G401.6 (cell line): Measurements from ENCODE around the gene USP10.

Source experiments
- FAIRE-seq: peaks from 2 replicates; lab custom pipeline; 2012; peaks lifted over from hg19 to GRCh38; lab: Jason Lieb, UNC

USP10 gene

DNA sequence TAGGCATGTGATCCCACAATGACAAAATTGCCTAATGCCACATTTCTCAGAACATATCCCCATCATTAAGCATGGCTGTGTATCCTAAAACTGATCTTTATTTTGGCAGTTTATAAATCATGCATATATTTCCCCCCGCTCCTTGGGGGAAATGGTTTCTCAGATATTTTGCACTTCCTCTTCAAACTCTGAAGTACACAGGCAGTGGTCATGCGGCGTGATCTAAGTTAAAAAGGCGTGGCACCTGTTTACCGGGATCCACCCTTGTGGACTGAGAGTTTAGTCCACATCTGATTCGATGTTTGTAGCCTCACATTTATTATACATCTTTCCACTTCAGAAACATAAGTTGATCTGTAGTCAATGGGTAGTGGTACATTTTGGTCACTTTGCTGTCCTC is 51.4 kb downstream of the USP10 start:
- FAIRE-seq: no peak

DNA sequence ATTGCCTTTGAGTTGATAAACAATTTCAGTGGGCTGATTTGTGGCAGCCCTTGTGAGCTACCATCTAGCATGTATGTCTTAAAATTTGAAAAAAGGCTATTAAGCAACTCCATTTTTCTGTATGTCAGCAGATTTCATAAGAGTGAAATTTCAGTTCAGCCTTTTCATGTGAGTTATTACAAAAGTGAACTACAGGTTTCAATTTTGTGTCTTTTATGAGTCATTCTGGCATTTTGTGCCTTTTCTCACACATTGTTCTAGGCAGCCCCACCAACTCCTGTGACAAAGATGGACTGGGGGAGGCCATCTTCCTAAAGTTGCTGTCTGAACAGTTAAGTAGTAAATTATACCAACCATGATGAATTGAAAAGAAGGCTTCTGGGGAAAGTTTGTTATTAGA is 52.1 kb downstream of the USP10 start:
- FAIRE-seq: no peak

DNA sequence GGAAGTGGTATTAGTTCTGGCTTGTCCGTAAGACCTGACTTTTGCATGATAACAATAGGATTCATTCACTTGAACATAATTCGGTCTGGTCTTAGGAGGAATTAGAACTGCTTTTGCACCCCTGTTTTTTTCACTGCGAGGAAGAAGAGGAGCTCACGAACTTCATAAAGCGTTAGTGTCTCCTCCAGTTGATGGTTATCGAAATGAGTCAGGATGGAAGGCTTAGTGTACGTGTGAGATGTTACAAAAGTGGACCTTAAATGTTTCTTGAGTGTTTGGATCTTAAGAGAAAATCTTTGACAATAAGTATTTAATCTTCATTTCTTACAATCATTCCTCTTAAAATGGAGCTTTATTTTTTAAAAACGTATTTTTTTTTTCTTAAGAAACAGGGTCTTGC is 52.8 kb downstream of the USP10 start:
- no peak for FAIRE-seq

DNA sequence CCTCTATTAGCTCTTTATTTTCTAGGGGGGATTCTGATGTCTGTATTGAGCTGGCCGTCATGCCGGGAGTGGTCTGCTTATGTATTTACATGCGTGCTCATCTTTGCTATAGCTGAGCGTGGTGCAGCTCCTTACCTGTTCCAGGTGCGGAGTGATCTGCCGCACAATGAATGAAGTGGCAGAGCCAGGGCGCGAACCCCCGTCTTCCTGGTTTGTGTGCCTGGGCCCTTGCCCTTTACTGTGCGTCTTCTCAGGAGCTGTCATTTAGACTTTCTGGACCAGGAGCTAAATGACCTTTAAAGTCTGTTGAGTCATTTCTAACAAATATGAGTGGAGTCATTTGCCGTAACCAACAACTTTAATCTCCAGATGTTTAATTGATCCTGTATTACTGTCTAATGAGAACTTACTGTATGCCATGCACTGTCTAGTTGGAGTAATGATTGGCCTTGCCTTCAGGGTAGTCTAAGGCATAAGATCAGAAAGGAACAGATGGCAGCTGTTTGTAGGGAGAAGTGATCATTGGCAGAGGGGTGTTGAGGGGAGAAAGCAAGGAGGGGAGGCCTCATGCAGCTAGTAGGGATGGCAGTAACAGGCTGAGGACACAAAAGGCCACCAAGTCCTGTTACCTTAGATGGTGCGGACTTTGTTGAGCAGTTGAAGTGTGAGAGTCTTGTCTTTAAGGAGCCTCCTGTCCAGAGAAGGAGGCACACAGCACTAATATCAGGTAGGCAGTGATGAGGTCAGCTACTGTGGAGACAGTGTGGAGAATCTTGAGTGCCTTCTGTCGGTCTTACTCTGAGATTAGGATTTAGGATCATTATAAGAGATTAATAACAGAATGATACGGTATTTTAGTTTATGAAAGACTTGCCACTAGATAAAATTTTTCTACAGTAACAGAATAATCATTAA is 53.9 kb downstream of the USP10 start:
- FAIRE-seq: no peak

DNA sequence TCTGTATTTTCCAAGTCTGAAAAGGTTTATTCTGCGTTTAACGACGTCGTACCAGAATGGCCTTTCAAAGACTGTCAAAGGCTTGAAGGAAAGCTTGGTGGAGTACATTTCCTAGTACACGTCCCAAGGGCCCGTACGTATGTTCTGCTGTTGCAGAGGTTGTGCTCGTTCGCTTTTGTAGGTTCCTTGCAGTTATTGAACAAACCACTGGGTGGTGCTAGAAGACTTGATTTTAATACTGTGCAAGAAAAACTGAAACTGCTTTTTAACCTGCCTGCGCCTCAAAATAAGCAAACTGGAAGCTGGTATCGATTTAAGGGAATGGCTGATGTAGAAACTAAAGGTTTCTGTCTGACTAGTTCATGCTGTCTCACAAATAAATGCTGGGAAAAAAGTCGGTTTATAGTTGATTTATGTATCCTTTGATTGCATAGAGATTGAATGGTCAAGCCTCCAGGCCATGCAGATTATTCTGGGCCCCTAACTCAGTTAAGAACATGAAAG is 54.6 kb downstream of the USP10 start:
- FAIRE-seq: peak; percentile 98

DNA sequence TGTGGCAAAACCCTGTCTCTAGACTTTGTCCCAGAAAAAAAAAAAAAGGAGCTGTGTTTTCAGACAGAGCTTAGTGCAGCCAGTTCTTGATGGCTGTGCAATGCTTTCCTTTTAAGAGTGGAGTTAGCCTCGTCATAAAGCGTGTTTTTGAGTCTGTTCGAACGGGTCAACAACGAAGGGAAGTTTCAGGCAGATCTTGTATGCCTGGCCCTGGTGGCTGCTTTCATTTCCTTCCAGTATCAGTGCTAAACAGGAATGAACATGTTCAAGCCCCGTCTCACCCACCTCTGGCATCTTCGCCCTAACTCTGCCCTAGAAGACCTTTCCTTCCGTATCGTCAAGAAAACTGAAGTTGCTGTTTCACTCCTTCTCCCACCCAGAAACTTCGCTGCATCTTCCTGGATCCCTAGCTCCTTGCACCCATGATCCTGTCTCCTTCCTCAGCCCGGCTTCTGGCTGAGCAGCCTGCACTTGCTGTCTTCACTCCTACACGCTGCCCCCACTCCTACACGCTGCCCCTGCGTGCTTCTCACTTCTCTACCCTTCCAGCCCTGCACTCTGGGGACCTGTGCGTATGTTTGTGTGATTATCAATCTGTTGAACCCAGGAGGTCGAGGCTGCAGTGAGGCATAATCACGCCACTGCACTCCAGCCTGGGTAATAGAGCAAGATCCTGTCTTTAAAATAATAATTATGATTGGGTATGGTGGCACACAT is 55.3 kb downstream of the USP10 start:
- no peak for FAIRE-seq

DNA sequence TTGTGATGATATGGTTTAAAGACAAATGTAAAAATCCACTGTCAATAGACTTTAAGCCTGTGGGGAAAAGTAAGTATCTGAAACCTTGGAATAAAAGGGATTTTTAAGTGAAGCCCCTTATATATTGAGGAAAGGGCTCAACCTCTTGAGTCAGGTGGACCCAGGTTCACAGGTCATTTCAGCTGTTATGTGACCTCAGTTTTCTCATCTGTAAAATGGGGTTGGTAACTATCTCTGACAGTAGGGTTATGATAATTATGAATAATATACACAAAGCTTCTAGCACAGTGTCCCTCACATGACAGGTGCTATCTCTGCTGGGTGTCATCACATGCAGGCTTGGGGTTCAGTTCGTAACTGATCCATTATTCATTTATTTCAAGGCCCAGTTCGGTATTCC is 57.0 kb downstream of the USP10 start:
- no peak for FAIRE-seq

DNA sequence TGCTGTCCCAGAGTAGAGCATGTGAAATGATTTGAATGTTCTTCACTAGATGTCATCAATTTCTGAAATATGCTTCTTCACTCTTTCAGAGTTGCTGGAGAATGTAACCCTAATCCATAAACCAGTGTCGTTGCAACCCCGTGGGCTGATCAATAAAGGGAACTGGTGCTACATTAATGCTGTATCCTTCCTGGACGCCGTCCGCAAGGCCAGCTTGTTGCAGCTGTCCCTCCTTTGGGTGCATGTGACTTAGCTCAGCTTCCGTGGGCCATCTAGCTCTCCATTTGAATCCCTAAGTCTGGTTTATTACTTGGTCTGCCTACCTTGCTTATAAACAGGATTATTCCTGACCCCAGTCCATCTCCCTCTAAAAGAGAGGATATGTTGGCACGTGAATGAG is 58.8 kb downstream of the USP10 start:
- FAIRE-seq: no peak

DNA sequence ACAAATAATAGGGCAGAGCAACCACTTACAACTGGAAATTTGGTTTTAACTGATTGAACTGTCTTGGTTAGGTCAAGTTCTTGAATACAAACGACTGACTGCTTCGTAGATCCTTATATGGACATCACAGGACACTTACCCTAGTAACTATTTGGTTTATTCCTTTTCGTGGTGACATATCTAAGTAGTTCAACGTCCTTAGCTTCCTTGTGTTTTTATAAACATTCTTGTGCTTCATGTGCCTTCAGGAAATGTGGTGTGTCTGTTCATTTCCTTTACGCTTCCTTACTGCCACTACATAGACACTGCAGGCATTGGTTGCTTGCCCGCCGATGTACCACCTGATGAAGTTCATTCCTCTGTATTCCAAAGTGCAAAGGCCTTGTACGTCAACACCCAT is 59.3 kb downstream of the USP10 start:
- FAIRE-seq: no peak

DNA sequence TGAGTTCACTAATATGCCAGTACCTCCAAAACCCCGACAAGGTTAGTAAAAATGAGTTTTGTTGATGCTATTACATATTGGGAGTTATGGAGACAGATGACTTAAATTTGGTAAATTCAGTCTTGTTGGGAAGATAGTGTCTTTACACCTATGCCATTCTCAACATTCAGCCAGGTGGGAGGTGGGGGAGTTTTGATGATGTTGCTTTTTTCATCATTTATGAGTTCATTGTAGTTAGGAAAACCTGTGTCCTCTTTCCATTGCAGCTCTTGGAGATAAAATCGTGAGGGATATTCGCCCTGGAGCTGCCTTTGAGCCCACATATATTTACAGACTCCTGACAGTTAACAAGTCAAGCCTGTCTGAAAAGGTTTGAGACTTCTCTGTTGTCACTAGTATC is 60.1 kb downstream of the USP10 start:
- FAIRE-seq: no peak

DNA sequence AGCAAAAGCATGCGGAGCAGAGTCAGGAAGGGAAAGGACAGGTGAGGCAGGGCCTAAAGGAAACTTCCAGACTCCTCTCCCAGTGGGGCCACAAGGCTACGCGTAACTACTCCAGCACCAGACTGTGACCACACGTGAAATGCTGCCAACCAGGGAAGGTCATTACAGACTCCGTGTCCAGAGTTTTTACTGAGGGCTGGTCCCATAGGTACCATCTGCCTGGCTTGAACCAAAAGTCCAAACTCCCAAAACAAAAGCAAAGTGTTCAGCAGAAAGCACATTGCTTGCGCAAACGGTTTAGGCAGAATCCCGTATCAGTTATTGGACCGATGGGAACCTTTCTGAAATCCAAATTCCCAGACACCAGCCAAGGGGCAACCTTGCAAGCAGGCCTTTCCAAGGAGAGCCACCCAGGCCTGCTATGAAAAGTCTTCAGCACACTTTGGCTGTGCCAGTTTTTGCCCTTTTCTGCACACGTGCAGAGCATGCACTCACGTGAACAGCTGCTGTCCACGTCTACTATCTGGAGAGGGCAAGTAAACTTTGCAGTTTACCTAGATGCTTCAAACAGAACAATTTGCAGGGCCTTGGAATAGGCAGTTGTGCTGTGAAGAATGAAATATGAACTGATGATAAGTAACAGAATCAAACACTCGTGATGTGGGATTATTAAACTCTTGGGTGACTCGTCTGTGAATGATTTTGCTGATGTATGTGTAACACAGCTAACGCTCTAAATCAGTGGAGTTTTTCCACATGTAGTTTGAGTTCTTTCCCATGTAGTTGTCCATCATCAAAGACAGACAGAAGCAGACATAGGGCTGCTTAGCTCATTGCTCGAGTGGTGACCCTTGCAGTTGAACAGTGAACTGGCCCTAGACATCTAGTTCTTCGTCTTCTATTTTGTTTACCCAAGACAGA is 61.9 kb downstream of the USP10 start:
- no peak for FAIRE-seq

DNA sequence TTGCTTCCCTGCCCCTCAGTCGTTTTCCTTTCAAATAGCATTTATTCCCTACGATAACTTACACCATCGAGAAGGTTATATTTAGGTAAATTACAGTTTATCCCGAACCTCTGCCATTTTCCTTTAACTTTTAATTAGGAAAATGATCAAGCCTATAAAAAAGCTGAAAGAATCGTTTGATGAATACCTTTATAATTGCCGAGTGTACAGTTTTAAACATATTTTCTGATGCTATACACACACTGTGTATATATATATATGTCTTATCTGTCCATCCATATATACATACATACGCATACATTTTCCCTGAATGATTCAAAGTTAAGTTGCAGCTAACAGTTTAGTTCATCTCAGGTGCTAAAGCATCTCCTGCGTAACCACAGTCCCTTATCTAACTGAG is 63.4 kb downstream of the USP10 start:
- FAIRE-seq: no peak

DNA sequence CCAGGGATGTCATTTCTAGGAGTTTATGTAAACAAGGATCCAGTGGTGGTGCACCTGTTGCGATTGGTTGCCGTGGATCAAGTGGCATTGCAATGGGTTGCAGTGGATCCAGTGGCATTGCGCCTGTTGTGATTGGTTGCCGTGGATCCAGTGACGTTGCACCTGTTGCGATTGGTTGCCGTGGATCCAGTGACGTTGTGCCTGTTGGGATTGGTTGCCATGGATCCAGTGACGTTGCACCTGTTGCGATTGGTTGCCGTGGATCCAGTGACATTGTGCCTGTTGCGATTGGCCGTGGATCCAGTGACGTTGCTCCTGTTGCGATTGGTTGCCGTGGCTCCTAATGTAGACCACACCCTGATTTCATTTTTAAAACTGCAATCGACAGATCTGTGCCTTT is 63.8 kb downstream of the USP10 start:
- no peak for FAIRE-seq

DNA sequence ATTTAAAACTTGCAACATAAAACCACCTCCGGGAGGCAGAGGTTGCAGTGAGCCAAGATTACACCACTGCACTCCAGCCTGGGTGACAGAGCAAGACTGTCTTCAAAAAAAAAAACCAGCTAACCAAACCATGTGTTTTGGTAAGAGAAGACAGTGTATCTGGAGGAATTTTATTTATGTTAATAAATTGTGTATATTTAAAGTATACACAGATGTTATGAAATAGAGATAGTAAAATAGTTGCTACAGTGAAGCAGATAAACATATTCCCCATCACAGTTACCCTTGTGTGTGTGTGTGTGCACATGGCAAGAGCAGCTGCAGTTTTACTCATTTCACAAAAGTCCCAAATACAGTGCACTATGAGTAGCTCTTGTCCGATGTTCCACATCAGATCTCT is 65.2 kb downstream of the USP10 start:
- FAIRE-seq: no peak

DNA sequence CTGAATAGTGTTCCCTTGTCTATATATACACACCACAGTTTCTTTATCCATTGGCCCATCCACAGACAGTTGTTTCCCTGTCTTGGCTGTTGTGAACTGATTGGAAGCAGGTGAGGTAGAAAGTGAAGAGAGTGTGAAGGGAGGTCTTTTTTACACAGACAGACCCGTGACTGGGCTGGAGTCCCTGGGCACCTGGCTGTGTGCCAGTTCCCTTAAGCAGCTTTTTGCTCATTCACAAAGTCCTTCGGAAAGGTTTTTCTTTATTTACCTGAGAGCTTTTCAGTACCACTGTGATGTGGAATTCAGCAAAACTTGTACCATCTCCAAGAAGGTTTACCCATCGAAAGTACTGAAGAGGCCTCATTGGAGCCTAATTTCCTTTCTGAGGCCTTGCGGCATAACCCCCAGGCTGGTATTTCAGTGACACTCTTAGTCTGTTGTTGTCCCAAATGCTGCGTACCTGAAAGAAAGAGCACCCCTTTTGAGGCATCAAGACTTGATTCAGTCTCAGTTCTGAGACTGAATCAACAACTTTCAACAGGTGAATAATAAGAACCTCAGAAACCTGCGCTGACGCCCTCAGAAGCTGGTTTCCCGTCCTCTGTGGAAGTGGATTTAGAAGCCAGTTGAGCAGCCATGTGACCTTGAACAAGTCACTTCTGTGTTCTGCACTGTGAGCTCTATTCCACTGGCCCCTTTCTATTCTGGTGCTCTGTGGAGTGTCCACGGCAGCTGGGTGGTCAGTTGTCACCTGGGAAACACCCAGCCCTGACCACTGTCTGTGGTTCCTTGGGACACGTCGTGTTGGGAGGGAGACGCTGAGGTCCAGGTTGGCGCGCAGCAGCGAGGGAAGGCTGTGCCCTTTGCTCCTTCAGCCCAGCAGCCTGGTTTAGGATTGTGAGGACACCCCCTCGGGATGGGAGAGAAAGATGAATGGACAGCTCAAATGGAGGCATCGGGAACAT is 66.1 kb downstream of the USP10 start:
- no peak for FAIRE-seq

DNA sequence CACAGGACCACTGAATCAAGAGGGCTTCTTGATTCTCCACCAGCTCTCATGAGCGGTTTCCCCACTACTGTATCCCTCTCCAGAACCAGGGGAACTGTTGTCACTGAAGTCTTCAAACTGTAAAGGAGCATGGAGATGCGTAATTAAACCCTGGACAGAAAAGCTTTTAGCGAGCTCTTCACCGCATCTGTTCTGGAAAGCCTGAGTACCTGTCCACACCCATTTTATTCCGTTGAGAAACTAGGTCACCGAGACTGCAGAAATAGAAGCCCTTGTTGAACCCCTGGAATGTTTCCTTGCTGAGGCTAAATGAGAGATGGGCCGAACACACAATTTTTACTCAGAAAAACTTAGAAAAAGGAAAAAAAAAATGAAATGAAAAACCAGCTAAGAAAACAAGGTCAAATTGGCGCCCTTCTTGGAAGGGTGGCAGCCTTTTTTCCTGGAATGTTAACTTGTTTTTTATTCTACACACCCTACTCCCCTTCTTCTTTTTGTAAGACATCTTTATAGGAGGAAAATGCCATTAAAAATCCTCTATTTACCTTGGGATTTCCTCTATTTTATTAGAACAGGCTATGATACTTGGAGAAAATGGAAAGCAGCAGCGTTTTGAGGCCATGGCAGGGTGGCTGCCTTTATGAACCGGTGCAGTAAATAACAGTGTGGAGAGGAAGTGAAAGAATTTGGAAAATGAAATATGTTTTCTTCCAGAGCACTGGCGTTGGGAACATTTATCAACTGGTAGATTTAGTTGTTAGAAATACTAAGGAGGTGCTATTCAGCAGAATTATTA is 67.4 kb downstream of the USP10 start:
- no peak for FAIRE-seq

DNA sequence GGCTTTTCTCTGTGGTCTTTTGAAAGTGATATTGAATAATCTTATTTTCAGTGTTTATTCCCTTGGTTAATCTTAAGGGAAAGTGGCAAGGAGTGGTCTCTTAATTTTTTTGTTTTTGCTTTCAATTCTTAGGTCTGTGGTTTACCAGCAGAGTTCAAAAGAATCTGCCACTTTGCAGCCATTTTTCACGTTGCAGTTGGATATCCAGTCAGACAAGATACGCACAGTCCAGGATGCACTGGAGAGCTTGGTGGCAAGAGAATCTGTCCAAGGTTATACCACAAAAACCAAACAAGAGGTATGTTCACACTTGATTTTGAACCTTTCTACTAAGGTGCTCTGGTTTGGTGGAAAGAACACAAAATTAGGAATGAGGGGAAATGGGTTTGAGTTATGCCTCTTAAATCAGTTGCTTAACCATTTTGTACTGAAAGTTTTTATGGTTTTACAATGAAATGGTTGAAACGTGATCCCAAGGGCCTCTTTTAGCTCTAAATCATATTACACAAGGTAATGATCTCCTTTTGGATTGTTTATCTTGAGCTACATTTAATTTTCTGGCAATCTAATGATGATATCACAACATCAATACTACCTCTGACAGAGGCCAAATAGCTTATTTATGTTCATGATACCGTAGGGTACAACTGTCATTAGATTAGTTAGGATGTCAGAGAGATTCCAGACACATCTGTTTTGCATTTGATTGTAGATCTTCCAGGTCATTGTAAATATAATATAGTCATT is 68.4 kb downstream of the USP10 start:
- FAIRE-seq: no peak

DNA sequence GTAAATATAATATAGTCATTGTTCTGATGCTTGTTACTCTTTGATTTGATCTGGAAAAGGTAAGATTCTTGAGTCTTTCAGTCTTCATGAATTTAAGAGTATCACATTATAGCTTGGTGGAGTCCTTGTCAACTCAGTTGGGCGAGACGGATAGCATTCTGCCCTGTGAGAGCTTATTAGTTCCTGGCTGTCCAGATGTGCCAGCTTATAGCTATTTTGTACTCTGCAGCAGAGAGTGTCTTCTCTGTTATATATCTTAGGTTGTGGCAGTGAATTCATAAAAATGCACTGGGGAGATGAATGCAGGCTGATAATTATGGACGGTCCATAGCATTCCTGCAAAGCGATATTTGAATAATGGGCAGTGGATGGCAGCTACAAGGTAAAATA is 69.0 kb downstream of the USP10 start:
- FAIRE-seq: no peak

DNA sequence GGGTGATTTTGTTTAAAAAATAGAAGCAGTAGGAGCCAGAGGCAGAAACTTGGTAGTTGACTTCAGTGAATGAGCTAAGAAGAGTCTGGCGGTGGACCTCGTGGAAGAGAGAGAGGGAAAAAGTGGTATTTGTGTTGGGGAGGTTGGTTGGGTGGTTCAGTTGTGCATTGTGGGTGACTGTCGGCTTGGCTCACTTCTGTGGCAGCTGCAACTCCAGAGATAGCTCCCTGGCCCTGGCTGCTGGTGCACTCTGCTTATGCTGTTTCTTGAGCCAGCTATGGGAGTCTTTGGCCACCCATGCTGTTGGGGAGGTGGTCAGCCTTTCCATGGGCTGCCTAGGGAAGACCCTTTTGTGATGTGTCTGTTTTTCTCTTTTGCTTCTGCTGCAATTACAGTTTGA is 69.6 kb downstream of the USP10 start:
- FAIRE-seq: no peak

DNA sequence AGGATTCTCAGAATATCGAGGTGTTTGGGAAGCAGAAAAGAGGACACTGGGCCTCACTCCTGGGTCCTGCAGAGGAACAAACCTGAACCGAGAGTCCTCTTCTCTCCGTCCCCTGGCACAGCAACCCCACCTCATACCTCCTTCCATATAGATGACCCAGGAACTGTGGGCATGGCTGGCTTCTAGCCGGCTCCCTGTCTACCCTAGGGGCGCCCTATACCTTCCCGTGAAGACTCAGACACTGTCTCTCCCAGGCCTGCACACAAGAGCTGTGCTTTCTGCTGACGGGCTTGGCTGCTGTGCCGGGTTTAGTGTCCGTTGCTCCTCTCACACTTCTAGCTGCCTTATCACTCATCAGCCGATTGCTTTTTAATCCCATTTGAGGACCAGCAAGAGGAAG is 73.5 kb downstream of the USP10 start:
- FAIRE-seq: no peak
